Gastrocnemius medialis (tissue), 4 donors: ENCODE measurements around the gene LTBP4. TPM values are rescaled to one million over a fixed set of nuclear protein-coding genes. Genes with fewer than 3 reads are reported as not detected.

Experiments
- ATAC-seq, 2 donors: fragments of 150-250 bp; one replicate each; pipeline ENCODE4 v1.9.1; 2016
- DNase-seq, 2 donors: peaks; one replicate each; pipeline ENCODE4 v3.0.0-alpha.2; 2019
- H3K27ac ChIP-seq, 4 donors: fragments of 200-600 bp; sonication (generic); 1 replicate in 1 of 4; 2 replicates in 3 of 4; pipeline ENCODE4 v1.5.1; 2016 to 2018; ENCODE audit warnings: mild to moderate bottlenecking in 2 of 4, moderate library complexity in 1 of 4
- H3K27me3 ChIP-seq, 3 donors: fragments of 200-600 bp; sonication (generic) in 2 of 3; 1 replicate in 1 of 3; 2 replicates in 2 of 3; pipeline versions ENCODE4 v1.5.1 to v1.6.0; 2016 to 2019; ENCODE audit warnings: mild to moderate bottlenecking in 1 of 3, moderate library complexity in 1 of 3
- H3K36me3 ChIP-seq, 2 donors: fragments of 200-600 bp; sonication (generic) in 1 of 2; one replicate each; pipeline ENCODE4 v1.5.1; 2017 to 2018
- H3K4me1 ChIP-seq, 2 donors: fragments of 200-600 bp; sonication (generic) in 1 of 2; one replicate each; pipeline ENCODE4 v1.5.1; 2016 to 2017; ENCODE audit warnings: mild to moderate bottlenecking in 2 of 2
- H3K4me3 ChIP-seq, 4 donors: fragments of 200-600 bp; sonication (generic) in 3 of 4; 1 replicate in 1 of 4; 2 replicates in 3 of 4; pipeline ENCODE4 v1.5.1; 2016 to 2019; ENCODE audit warnings: mild to moderate bottlenecking in 2 of 4
- H3K9me3 ChIP-seq, 3 donors: fragments of 200-600 bp; sonication (generic) in 2 of 3; 1 replicate in 1 of 3; 2 replicates in 2 of 3; pipeline ENCODE4 v1.5.1; 2016 to 2019
- POLR2A ChIP-seq, 2 donors: fragments of 450-650 bp; IDR thresholded peaks; one replicate each; pipeline ENCODE4 v1.6.1; 2017; ENCODE audit warnings: antibody characterized with exemption in 2 of 2, mild to moderate bottlenecking in 2 of 2, moderate library complexity in 2 of 2
- in situ Hi-C, 4 donors: fragments of 200-750 bp; cut with MboI; loops; one replicate each; pipeline versions ENCODE4 v1.15.0 to v1.8.0; 2017; ENCODE audit warnings: low sequenced_read_pairs in 4 of 4
- intact Hi-C: fragments of 100-400 bp; cut with DNase I; formaldehyde crosslinking; loops from one replicate; pipeline ENCODE4 v1.15.1; 2023; ENCODE audit warnings: low total_unique reads
- total RNA-seq, 4 donors: library from RNA; depleted of rRNA; stranded (reverse); fragments of >200 nt; gene quantifications; one replicate each; pipeline versions ENCODE4 v1.1.0 to v1.2.3, GENCODE V29; 2016
- TF ChIP-seq, protein P1 (sequence below), 5 experiments: fragments of 450-650 bp in 3 of 5; fragments of 200-600 bp in 2 of 5; sonication (generic) in 2 of 5; IDR thresholded peaks in 4 of 5; conservative IDR thresholded peaks in 1 of 5; 1 replicate in 4 of 5; 2 replicates in 1 of 5; pipeline ENCODE4 v1.5.1; 2016 to 2019; ENCODE audit warnings: antibody characterized with exemption in 5 of 5, mild to moderate bottlenecking in 3 of 5, moderate library complexity in 3 of 5

Gene LTBP4
- total RNA-seq, 4 donors from 2014 or later: 34.4 to 46.7 (median 40.5) TPM

DNA sequence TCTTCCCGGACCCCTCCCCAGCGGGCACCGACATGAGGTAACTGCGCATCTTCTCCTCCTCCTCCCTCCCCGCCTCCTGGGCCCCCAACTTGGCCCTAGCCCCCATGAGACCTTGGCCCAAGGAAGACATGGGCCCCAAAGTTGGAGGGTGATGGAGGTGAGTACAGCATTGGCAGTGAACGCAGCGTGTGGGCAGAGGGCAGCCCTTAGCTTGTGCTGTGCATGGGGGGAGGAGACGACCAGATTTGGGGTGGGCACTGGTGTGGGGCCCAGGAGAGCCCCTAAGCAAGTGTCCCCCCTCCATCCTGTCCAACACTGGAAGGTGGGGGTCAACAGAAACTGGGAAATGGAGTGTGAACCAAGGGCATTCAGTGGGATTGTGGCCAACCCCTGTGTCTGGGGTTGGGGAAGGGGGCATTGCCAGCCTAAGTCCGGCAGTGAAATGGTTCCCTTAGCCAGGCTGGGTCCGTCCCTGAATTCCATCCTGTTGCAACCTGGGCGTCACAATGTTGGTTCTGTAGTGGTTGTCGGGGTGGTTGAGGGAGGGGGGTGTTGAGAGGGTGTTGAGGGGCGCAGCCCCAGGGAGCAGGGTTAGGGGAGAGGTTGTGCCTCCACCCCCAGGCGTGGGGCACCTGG lies 65.8 kb downstream of the LTBP4 start:
- in situ Hi-C loops (loop anchor here in 3 of 4 donors (25.0 kb wide), 2 partner anchors 470 to 595 kb away; partner anchors contain the start of gene HNRNPUL1 (in 1 of the 3)), intact Hi-C loops (loop anchor here (10.0 kb wide), 1 partner anchor 598 kb away; the partner anchor contains the start of gene HNRNPUL1)
- peaks cover 6 to 11% of the 10 kb centered on the region in 2 donors for H3K4me1 ChIP-seq
- H3K36me3 ChIP-seq: peaks cover 0 to 21% of the 10 kb centered on the region in 2 donors
- no peaks in the 10 kb centered on the region for H3K27me3 ChIP-seq
- ATAC-seq (no peak), DNase-seq (no peak)
- H3K9me3 ChIP-seq: no peaks in the 10 kb centered on the region
- H3K4me3 ChIP-seq: no peak overlapping the region
- peak overlapping the region in 2 of 4 donors; percentile 50 to 59 for H3K27ac ChIP-seq
- TF ChIP-seq, protein P1, sequence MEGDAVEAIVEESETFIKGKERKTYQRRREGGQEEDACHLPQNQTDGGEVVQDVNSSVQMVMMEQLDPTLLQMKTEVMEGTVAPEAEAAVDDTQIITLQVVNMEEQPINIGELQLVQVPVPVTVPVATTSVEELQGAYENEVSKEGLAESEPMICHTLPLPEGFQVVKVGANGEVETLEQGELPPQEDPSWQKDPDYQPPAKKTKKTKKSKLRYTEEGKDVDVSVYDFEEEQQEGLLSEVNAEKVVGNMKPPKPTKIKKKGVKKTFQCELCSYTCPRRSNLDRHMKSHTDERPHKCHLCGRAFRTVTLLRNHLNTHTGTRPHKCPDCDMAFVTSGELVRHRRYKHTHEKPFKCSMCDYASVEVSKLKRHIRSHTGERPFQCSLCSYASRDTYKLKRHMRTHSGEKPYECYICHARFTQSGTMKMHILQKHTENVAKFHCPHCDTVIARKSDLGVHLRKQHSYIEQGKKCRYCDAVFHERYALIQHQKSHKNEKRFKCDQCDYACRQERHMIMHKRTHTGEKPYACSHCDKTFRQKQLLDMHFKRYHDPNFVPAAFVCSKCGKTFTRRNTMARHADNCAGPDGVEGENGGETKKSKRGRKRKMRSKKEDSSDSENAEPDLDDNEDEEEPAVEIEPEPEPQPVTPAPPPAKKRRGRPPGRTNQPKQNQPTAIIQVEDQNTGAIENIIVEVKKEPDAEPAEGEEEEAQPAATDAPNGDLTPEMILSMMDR (IDR thresholded peaks at IDR 0.05 in 4 of 5, conservative IDR thresholded peaks at IDR 0.05 in 1 of 5): no peak
- TF ChIP-seq POLR2A (IDR thresholded peaks at IDR 0.05): no peak

DNA sequence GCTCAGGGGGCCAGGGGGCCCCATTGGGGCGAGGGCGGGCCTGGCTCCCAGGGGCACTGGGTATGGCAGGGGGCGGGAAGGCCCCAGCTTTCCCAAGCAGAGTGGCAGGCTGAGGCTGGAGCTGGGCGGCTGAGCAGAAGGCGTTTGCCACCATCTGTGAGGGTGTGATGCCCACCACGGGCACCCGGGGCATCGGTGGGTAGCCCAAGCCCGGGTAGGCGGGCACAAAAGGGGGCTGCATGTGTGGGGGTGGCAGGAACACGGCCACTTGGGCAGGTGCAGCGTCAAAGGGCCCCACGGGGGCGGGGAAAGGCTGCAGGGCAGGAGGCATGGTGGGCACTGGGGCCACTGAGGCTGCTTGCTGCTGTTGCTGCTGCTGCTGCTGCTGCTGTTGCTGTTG lies 66.4 kb downstream of the LTBP4 start:
- Histone ChIP-seq H3K36me3 (peaks cover 0 to 28% of the 10 kb centered on the region in 2 donors), H3K27me3 (no peaks in the 10 kb centered on the region), H3K4me1 (peaks cover 6 to 9% of the 10 kb centered on the region in 2 donors), H3K9me3 (no peaks in the 10 kb centered on the region), H3K27ac (no peak overlapping the region), H3K4me3 (no peak overlapping the region)
- no peak for DNase-seq
- no peak for ATAC-seq
- in situ Hi-C loops (loop anchor here in 3 of 4 donors (25.0 kb wide), 2 partner anchors 470 to 595 kb away; partner anchors contain the start of gene HNRNPUL1 (in 1 of the 3)), intact Hi-C loops (loop anchor here (10.0 kb wide), 1 partner anchor 597 kb away; the partner anchor contains the start of gene HNRNPUL1)
- no peak for TF ChIP-seq POLR2A (IDR thresholded peaks at IDR 0.05)
- TF ChIP-seq, protein P1 (IDR thresholded peaks at IDR 0.05 in 4 of 5, conservative IDR thresholded peaks at IDR 0.05 in 1 of 5): no peak

DNA sequence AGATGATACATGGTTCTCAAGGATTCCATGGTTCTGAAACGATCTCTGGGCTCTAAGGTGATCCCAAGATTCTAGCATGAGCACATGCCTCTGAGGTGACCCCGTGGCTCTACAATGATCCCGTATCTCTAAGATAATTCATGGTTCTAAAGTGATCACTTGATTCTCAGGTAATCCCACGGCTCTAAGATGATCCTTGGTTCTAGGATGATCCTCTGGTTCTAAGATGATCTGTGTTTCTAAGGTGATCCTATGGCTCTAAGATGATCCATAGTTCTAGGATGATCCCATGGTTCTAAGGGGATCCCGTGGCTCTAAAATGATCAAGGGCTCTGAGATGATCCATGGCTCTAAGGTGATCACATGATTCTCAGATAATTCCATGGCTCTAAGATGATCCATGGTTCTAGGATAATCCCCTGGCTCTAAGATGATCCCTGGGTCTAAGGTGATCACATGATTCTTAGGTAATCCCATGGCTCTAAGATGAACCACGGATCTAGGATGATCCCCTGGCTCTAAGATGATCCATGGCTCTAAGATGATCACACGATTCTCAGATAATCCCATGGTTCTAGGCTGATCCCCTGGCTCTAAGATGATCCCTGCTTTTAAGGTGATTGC lies 67.9 kb downstream of the LTBP4 start:
- intact Hi-C loops: loop anchor here (10.0 kb wide), 1 partner anchor 596 kb away; the partner anchor contains the start of gene HNRNPUL1
- Histone ChIP-seq H3K9me3 (no peaks in the 10 kb centered on the region), H3K27me3 (no peaks in the 10 kb centered on the region), H3K4me1 (no peaks in the 10 kb centered on the region), H3K4me3 (no peak overlapping the region), H3K27ac (no peak overlapping the region), H3K36me3 (peaks cover 0 to 42% of the 10 kb centered on the region in 2 donors)
- ATAC-seq: no peak
- no peak for DNase-seq
- in situ Hi-C loops: loop anchor here in 3 of 4 donors (25.0 kb wide), 2 partner anchors 468 to 593 kb away; partner anchors contain the start of gene HNRNPUL1 (in 1 of the 3)
- TF ChIP-seq, protein P1 (IDR thresholded peaks at IDR 0.05 in 4 of 5, conservative IDR thresholded peaks at IDR 0.05 in 1 of 5): no peak
- TF ChIP-seq POLR2A (IDR thresholded peaks at IDR 0.05): no peak

DNA sequence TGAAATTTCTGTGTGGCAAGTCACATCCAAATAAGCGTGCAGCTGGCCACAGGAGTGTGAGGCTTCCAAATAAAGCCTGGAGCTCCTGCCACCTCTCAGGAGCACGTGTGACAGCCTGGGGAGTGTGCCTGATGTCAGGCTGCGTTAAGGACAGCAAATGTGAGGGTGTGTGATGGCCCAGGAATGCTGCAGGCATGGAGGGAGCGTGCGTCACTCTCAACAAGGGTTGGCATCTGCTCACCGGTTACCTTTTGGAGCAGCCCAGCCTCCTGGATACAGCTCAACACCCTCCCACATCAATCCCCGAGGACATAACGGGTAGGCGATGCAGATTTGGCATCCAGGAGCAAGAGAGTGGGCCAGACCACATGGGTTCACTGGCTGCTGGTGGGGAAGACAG lies 70.2 kb downstream of the LTBP4 start:
- intact Hi-C loops: no loop called here
- Histone ChIP-seq H3K9me3 (no peaks in the 10 kb centered on the region), H3K27ac (peak overlapping the region in 3 of 4 donors; percentile 1 to 54 (median 10)), H3K27me3 (no peaks in the 10 kb centered on the region), H3K4me1 (peaks cover 0 to 4% of the 10 kb centered on the region in 2 donors), H3K4me3 (no peak overlapping the region), H3K36me3 (peaks cover 0 to 56% of the 10 kb centered on the region in 2 donors)
- no peak for TF ChIP-seq POLR2A (IDR thresholded peaks at IDR 0.05)
- TF ChIP-seq, protein P1 (IDR thresholded peaks at IDR 0.05 in 4 of 5, conservative IDR thresholded peaks at IDR 0.05 in 1 of 5): no peak
- peak; percentile 40 to 59 for ATAC-seq
- peak in 1 of 2 donors; percentile 44 for DNase-seq
- in situ Hi-C loops: loop anchor here in 3 of 4 donors (25.0 kb wide), 2 partner anchors 466 to 591 kb away; partner anchors contain the start of gene HNRNPUL1 (in 1 of the 3)
